VCaP (cell line): ENCODE data around the gene KLHL25.
"Not testable (repeated sequence)": the region's sequence is repeated elsewhere in the genome, so short reads cannot be mapped to it uniquely, and the experiment has no call there.

Source experiments
- H3K27ac ChIP-seq: fragments of 450-650 bp; 2 replicates; pipeline ENCODE4 v1.5.1; 2017
- CTCF ChIP-seq: fragments of 450-650 bp; conservative IDR thresholded peaks from 2 replicates; pipeline ENCODE4 v1.5.1; 2017; ENCODE audit warnings: mild to moderate bottlenecking, moderate library complexity

Gene KLHL25

GRCh38 chr15:85804481-85805170 lies 9.9 kb upstream of the KLHL25 start:
- TF ChIP-seq CTCF, result no peak

GRCh38 chr15:85802617-85803016 lies 7.9 kb upstream of the KLHL25 start:
- TF ChIP-seq CTCF, result peak; percentile 47

More at GRCh38 chr15:85804481-85805170, 9.9 kb upstream of the KLHL25 start:
- H3K27ac ChIP-seq, result no peak overlapping the region

GRCh38 chr15:85800478-85801123 lies 5.9 kb upstream of the KLHL25 start:
- peak overlapping the region; percentile 37 for H3K27ac ChIP-seq
- peak; percentile 69 for TF ChIP-seq CTCF

More at GRCh38 chr15:85802617-85803016, 7.9 kb upstream of the KLHL25 start:
- H3K27ac ChIP-seq, result not testable (repeated sequence)

- H3K27ac ChIP-seq, result not testable (repeated sequence)
These were observed 1.6 kb upstream of the KLHL25 start for GRCh38 chr15:85796371-85796770.

- TF ChIP-seq CTCF, result no peak
- H3K27ac ChIP-seq, result peak overlapping the region; percentile 94
These were observed 896 bp upstream of the KLHL25 start for GRCh38 chr15:85795337-85796305.

GRCh38 chr15:85793641-85794597 lies 806 bp downstream of the KLHL25 start:
- no peak for TF ChIP-seq CTCF
- H3K27ac ChIP-seq, result peak overlapping the region; percentile 94
